ENCODE results near the gene CSMD2.

GRCh38 chr1:33686551-33686950 is 478.5 kb downstream of the CSMD2 start:
- no peak for TF ChIP-seq TAF1 (IDR thresholded peaks at IDR 0.05; ENCODE audit: low read depth)
- no peak for TF ChIP-seq CEBPB (IDR thresholded peaks at IDR 0.05)
- TF ChIP-seq REST (IDR thresholded peaks at IDR 0.05; ENCODE audit: low read depth): no peak
- no peak for TF ChIP-seq RAD21 (IDR thresholded peaks at IDR 0.05; ENCODE audit: low read depth)
